Endothelial cell of umbilical vein (primary cell): ENCODE results near the gene MTX1.

Source experiments
- CTCF ChIP-seq, 2 donors: IDR thresholded peaks; 1 replicate in 1 of 2; 2 replicates in 1 of 2; pipeline ENCODE4 v1.5.1; 2011; ENCODE audit warnings: low read length in 2 of 2, mild to moderate bottlenecking in 2 of 2, moderate library complexity in 2 of 2, control low read depth in 1 of 2, inconsistent platforms in 1 of 2, low read depth in 1 of 2; ENCODE audit not compliant: insufficient read depth in 1 of 2; ENCODE audit errors: extremely low read depth in 1 of 2
- EZH2 ChIP-seq: IDR thresholded peaks from 2 replicates; pipeline ENCODE4 v1.6.1; 2012; ENCODE audit warnings: borderline replicate concordance, low read depth, mild to moderate bottlenecking, moderate library complexity, low read length, inconsistent platforms; ENCODE audit not compliant: severe bottlenecking
- FOS ChIP-seq: IDR thresholded peaks from 2 replicates; pipeline ENCODE4 v1.6.1; 2011; ENCODE audit warnings: mild to moderate bottlenecking, low read length, moderate library complexity, borderline replicate concordance; ENCODE audit not compliant: insufficient read depth
- POLR2AphosphoS5 ChIP-seq: IDR thresholded peaks from 2 replicates; pipeline ENCODE4 v1.6.1; 2012; ENCODE audit warnings: low read depth, mild to moderate bottlenecking, control low read depth, low read length, moderate library complexity; ENCODE audit not compliant: insufficient read depth

GRCh38 chr1:155196103-155196892 lies 12.2 kb upstream of the MTX1 start:
- TF ChIP-seq FOS (no peak), CTCF (IDR thresholded peaks at IDR 0.05; ENCODE audit: extremely low read depth in 1 of 2, insufficient read depth in 1 of 2, low read depth in 1 of 2, low read length in 2 of 2) (no peak), POLR2AphosphoS5 (no peak), EZH2 (no peak)
